HepG2 (cell line): ENCODE results near the gene MBTPS1. TPM values are rescaled to one million over a fixed set of nuclear protein-coding genes. Genes with fewer than 3 reads are reported as not detected.

Experiments used
- ADNP ChIP-seq: sonication (generic); formaldehyde crosslinking; IDR thresholded peaks from 2 replicates; pipeline ENCODE4 v1.4.0; 2020; ENCODE audit warnings: missing genetic modification reagents
- ARHGAP35 ChIP-seq: sonication (generic); formaldehyde crosslinking; IDR thresholded peaks from 2 replicates; pipeline ENCODE4 v1.9.0; 2022; ENCODE audit warnings: mild to moderate bottlenecking, inconsistent platforms, moderate library complexity, missing genetic modification reagents, borderline replicate concordance
- CREBL2 ChIP-seq: sonication (generic); formaldehyde crosslinking; IDR thresholded peaks from 2 replicates; pipeline ENCODE4 v1.8.1; 2023; ENCODE audit warnings: missing genetic modification reagents, mild to moderate bottlenecking, borderline replicate concordance
- E2F5 ChIP-seq: sonication (generic); formaldehyde crosslinking; conservative IDR thresholded peaks from 2 replicates; pipeline ENCODE4 v1.4.0; 2020; ENCODE audit warnings: missing genetic modification reagents
- FOXO4 ChIP-seq: sonication (generic); formaldehyde crosslinking; conservative IDR thresholded peaks from 2 replicates; pipeline ENCODE4 v1.8.1; 2023; ENCODE audit warnings: missing genetic modification reagents
- HNF4A ChIP-seq: sonication (generic); formaldehyde crosslinking; IDR thresholded peaks from 2 replicates; pipeline ENCODE4 v1.4.0; 2020; ENCODE audit warnings: missing genetic modification reagents
- HOXA9 ChIP-seq: sonication (generic); formaldehyde crosslinking; IDR thresholded peaks from 2 replicates; pipeline ENCODE4 v1.8.1; 2022; ENCODE audit warnings: missing genetic modification reagents, mild to moderate bottlenecking, moderate library complexity, borderline replicate concordance
- KLF13 ChIP-seq: sonication (generic); formaldehyde crosslinking; IDR thresholded peaks from 2 replicates; pipeline ENCODE4 v1.4.0; 2020; ENCODE audit warnings: mild to moderate bottlenecking, missing genetic modification reagents
- MAF1 ChIP-seq: sonication (generic); formaldehyde crosslinking; IDR thresholded peaks from 2 replicates; pipeline ENCODE4 v1.5.0; 2020; ENCODE audit warnings: missing genetic modification reagents, borderline replicate concordance
- MBD4 ChIP-seq: IDR thresholded peaks from 2 replicates; pipeline ENCODE4 v1.6.1; 2012; ENCODE audit warnings: low read length, inconsistent platforms, borderline replicate concordance
- NCOA2 ChIP-seq: sonication (generic); formaldehyde crosslinking; IDR thresholded peaks from 2 replicates; pipeline ENCODE4 v1.8.0; 2022; ENCODE audit warnings: inconsistent platforms
- TAF15 ChIP-seq: fragments of 200-400 bp; formaldehyde crosslinking; IDR thresholded peaks from one replicate; pipeline ENCODE4 v1.6.1; 2018; ENCODE audit warnings: mild to moderate bottlenecking, low read depth, low read length; ENCODE audit not compliant: poor library complexity, severe bottlenecking
- THAP8 ChIP-seq: sonication (generic); formaldehyde crosslinking; IDR thresholded peaks from 2 replicates; pipeline ENCODE4 v1.5.1; 2020; ENCODE audit warnings: missing genetic modification reagents, mild to moderate bottlenecking, borderline replicate concordance
- ZMAT3 ChIP-seq: sonication (generic); formaldehyde crosslinking; conservative IDR thresholded peaks from 2 replicates; pipeline ENCODE4 v1.7.0; 2021; ENCODE audit warnings: missing genetic modification reagents
- ZNF138 ChIP-seq: sonication (generic); formaldehyde crosslinking; IDR thresholded peaks from 2 replicates; pipeline ENCODE4 v1.5.0; 2020; ENCODE audit warnings: mild to moderate bottlenecking, low read depth, missing genetic modification reagents
- ZNF180 ChIP-seq: sonication (generic); formaldehyde crosslinking; IDR thresholded peaks from 2 replicates; pipeline ENCODE4 v1.4.0; 2020; ENCODE audit warnings: low read depth, missing genetic modification reagents, borderline replicate concordance
- ZNF326 ChIP-seq: sonication (generic); formaldehyde crosslinking; IDR thresholded peaks from 2 replicates; pipeline ENCODE4 v1.4.0; 2020; ENCODE audit warnings: missing genetic modification reagents, borderline replicate concordance
- ZNF362 ChIP-seq: sonication (generic); formaldehyde crosslinking; IDR thresholded peaks from 2 replicates; pipeline ENCODE4 v1.4.0; 2020; ENCODE audit warnings: missing genetic modification reagents, mild to moderate bottlenecking, borderline replicate concordance
- ZNF510 ChIP-seq: sonication (generic); formaldehyde crosslinking; IDR thresholded peaks from 2 replicates; pipeline ENCODE4 v1.4.0; 2020; ENCODE audit warnings: low read depth, mild to moderate bottlenecking, missing genetic modification reagents
- ZNF512 ChIP-seq: sonication (generic); formaldehyde crosslinking; IDR thresholded peaks from 2 replicates; pipeline ENCODE4 v1.4.0; 2020; ENCODE audit warnings: mild to moderate bottlenecking, missing genetic modification reagents
- ZNF713 ChIP-seq: sonication (generic); formaldehyde crosslinking; IDR thresholded peaks from 2 replicates; pipeline ENCODE4 v1.4.0; 2020; ENCODE audit warnings: mild to moderate bottlenecking, missing genetic modification reagents
- polyA plus RNA-seq, 8 experiments: library from polyadenylated mRNA; depleted of rRNA in 3 of 8; stranded (reverse) in 7 of 8; unstranded in 1 of 8; fragments of >200 nt; fragmentation: Illumina TruSeq in 4 of 8; extraction: Trizol in 4 of 8; gene quantifications; 2 replicates each; pipeline versions ENCODE4 v1.2.1 to v1.2.3, GENCODE V29; 2011 to 2016; ENCODE audit warnings: low read depth in 4 of 8, missing spikeins in 1 of 8, mixed read lengths in 1 of 8; ENCODE audit not compliant: insufficient read depth in 1 of 8
- total RNA-seq, 5 experiments: library from RNA; depleted of rRNA; stranded (reverse); fragments of >200 nt; fragmentation: Illumina TruSeq; extraction: Trizol; gene quantifications; 2 replicates each; pipeline ENCODE4 v1.2.3, GENCODE V29; 2016; ENCODE audit warnings: low read depth in 1 of 5

MBTPS1 gene
- total and polyA plus RNA-seq, 2 of the 13 experiments (the other 11 are each of a cell fraction or from before 2014, with no cell fraction given), result 56.7 to 91.3 TPM

- TF ChIP-seq FOXO4 (CRISPR knock-in tag) (no peak), MAF1 (0 out of 2 replicates have a peak, but pooled peaks have one; percentile 48), HNF4A (CRISPR knock-in tag) (no peak), ZNF138 (no peak), KLF13 (CRISPR knock-in tag) (no peak), ARHGAP35 (CRISPR knock-in tag) (peak; percentile 33; the same call in 1 of the 2 replicates), ZNF180 (CRISPR knock-in tag) (no peak), ADNP (CRISPR knock-in tag) (no peak), THAP8 (no peak), CREBL2 (no peak), ZNF512 (CRISPR knock-in tag) (no peak), NCOA2 (CRISPR knock-in tag) (no peak), MBD4 (no peak), ZNF510 (CRISPR knock-in tag) (no peak), ZMAT3 (peak; percentile 52; the same call in 1 of the 2 replicates), ZNF362 (no peak), ZNF713 (CRISPR knock-in tag) (no peak), E2F5 (no peak), HOXA9 (CRISPR knock-in tag) (no peak), TAF15 (no peak), ZNF326 (CRISPR knock-in tag) (no peak)
Observed at GRCh38 chr16:84144859-84145639, 28.3 kb upstream of the MBTPS1 start, which contains the start of the genes DNAAF1 and HSDL1 (continued).
